ENCODE results near the gene CCDC61. TPM values are rescaled to one million over a fixed set of nuclear protein-coding genes. Genes with fewer than 3 reads are reported as not detected.
A peak's percentile ranks its signal among the peaks of the same experiment; 100 is the strongest.

CCDC61 gene
- total and polyA plus RNA-seq, 4 experiments from 2014 or later: 6.4 to 39.6 (median 23.3) TPM

DNA sequence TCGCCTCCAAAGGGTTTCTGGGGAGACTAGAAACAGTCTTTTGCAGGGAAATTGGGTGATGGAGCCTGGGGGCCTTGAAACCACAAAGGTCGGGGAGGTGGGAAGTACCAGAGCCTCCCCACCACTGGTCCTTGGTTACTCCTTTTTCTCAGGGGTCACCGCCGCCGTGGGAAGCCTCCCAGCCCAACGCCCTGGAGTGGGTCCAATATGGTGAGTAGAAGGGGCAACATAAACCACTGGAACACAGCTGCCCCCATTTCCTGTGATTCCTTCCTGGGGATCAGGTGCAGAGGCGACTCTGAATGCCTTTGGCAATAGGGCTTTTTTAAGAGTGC, 21.8 kb downstream of the CCDC61 start:
- intact Hi-C loops (cut with micrococcal nuclease): loop anchor here (2.0 to 5.0 kb wide), 3 partner anchors 115 to 245 kb away; partner anchors contain the start of genes MYPOP and SYMPK
- H3K9me3 ChIP-seq (ENCODE audit: control insufficient read depth in 1 of 2, low read length in 2 of 2): no peaks in the 10 kb centered on the region
- H3K9me3 Mint-ChIP-seq: no peaks in the 10 kb centered on the region
- no peak for DNase-seq
- peak overlapping the region in 3 of 7 donors; percentile 59 to 68 (median 60) for H3K27ac Mint-ChIP-seq
- peaks cover 12 to 21% (median 16%) of the 10 kb centered on the region in 4 donors for H3K4me1 Mint-ChIP-seq
- no peaks in the 10 kb centered on the region for H3K27me3 ChIP-seq (ENCODE audit: insufficient read depth, low read length)
- no peak overlapping the region for H3K4me3 ChIP-seq (ENCODE audit: low read length in 2 of 2)
- ChIA-PET CTCF (ENCODE audit: partially characterized antibody) (interaction anchor here (1.3 to 2.0 kb wide), 5 partner anchors 10 to 154 kb away, joined by 4 to 18 read pairs (median 9); partner anchors contain the start of genes CCDC61 and SYMPK), POLR2A (ENCODE audit: partially characterized antibody) (interaction anchor here (0.8 to 1.9 kb wide), 3 partner anchors 18 to 114 kb away, joined by 3 to 10 read pairs (median 4); partner anchors contain the start of gene CCDC61)
- H3K4me1 ChIP-seq (ENCODE audit: insufficient read depth, low read length): peaks cover 14% of the 10 kb centered on the region
- H3K27ac ChIP-seq (ENCODE audit: low read depth, low read length): no peak overlapping the region
- H3K4me3 Mint-ChIP-seq: peak overlapping the region in 7 of 8 donors; percentile 51 to 89 (median 62)
- peaks cover 0 to 2% of the 10 kb centered on the region in 2 donors for H3K36me3 Mint-ChIP-seq
- H3K27me3 Mint-ChIP-seq: peaks cover 0 to 5% of the 10 kb centered on the region in 2 donors
- no peaks in the 10 kb centered on the region for H3K36me3 ChIP-seq (ENCODE audit: insufficient read depth, low read length)

- intact Hi-C loops (cut with micrococcal nuclease): loop anchor here (2.0 to 5.0 kb wide), 3 partner anchors 116 to 246 kb away; partner anchors contain the start of genes MYPOP and SYMPK
- H3K4me3 ChIP-seq (ENCODE audit: low read length in 2 of 2): no peak overlapping the region
- ChIA-PET POLR2A (ENCODE audit: partially characterized antibody) (interaction anchor here (1.9 kb wide), 1 partner anchor 23 kb away, joined by 10 read pairs; the partner anchor contains the start of gene CCDC61), CTCF (ENCODE audit: partially characterized antibody) (interaction anchor here (1.3 to 2.0 kb wide), 6 partner anchors 9 to 155 kb away, joined by 4 to 18 read pairs (median 10); partner anchors contain the start of genes CCDC61 and SYMPK)
- Mint-ChIP-seq H3K36me3 (peaks cover 0 to 2% of the 10 kb centered on the region in 2 donors), H3K4me3 (no peak overlapping the region), H3K4me1 (peaks cover 12 to 22% (median 16%) of the 10 kb centered on the region in 4 donors), H3K27ac (no peak overlapping the region), H3K27me3 (peaks cover 0 to 5% of the 10 kb centered on the region in 2 donors), H3K9me3 (no peaks in the 10 kb centered on the region)
- no peaks in the 10 kb centered on the region for H3K27me3 ChIP-seq (ENCODE audit: insufficient read depth, low read length)
- H3K9me3 ChIP-seq (ENCODE audit: control insufficient read depth in 1 of 2, low read length in 2 of 2): no peaks in the 10 kb centered on the region
- no peak for DNase-seq
- no peak overlapping the region for H3K27ac ChIP-seq (ENCODE audit: low read depth, low read length)
- H3K4me1 ChIP-seq (ENCODE audit: insufficient read depth, low read length): peaks cover 14% of the 10 kb centered on the region
- H3K36me3 ChIP-seq (ENCODE audit: insufficient read depth, low read length): no peaks in the 10 kb centered on the region
Measured at GRCh38 chr19:46017874-46018675, 22.8 kb downstream of the CCDC61 start.

DNA sequence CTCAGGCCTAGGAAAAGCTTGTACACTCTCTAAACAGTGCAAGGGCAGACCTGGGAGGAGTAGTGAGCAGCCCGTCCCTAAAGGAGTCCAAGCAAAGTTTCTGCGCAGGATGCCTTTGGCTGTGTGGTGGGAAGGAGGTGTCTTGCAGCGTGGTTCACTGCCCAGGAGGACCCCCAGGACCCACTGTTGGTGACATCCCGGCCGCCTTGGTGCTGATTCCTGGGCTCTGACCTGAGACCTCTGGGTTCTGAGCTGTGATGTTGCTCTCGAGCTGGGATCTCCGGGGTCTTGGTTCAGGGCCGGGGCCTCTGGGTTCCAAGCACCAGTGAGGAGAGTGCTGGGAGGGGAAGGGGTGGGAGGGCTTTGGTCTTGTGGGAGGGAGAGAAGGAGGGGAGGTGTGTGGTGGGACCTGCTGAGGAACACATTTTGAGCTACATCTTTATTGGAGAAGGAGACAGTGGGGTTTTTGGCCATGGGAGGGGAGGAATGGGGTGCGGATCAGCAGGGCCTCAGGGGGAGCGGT, 23.5 kb downstream of the CCDC61 start:
- peaks cover 12 to 26% (median 16%) of the 10 kb centered on the region in 4 donors for H3K4me1 Mint-ChIP-seq
- intact Hi-C loops (cut with micrococcal nuclease): loop anchor here (5.0 kb wide), 2 partner anchors 116 to 246 kb away; partner anchors contain the start of gene MYPOP
- Histone ChIP-seq H3K27me3 (ENCODE audit: insufficient read depth, low read length) (no peaks in the 10 kb centered on the region), H3K4me3 (ENCODE audit: low read length in 2 of 2) (no peak overlapping the region), H3K27ac (ENCODE audit: low read depth, low read length) (no peak overlapping the region), H3K9me3 (ENCODE audit: control insufficient read depth in 1 of 2, low read length in 2 of 2) (no peaks in the 10 kb centered on the region), H3K36me3 (ENCODE audit: insufficient read depth, low read length) (no peaks in the 10 kb centered on the region), H3K4me1 (ENCODE audit: insufficient read depth, low read length) (peaks cover 14% of the 10 kb centered on the region)
- H3K9me3 Mint-ChIP-seq: no peaks in the 10 kb centered on the region
- H3K36me3 Mint-ChIP-seq: peaks cover 0 to 2% of the 10 kb centered on the region in 2 donors
- no peak for DNase-seq
- H3K27ac Mint-ChIP-seq: no peak overlapping the region
- no peak overlapping the region for H3K4me3 Mint-ChIP-seq
- CTCF ChIA-PET (ENCODE audit: partially characterized antibody): interaction anchor here (1.5 to 1.7 kb wide), 2 partner anchors 10 to 23 kb away, joined by 4 to 10 read pairs; partner anchors contain the start of gene CCDC61
- POLR2A ChIA-PET (ENCODE audit: partially characterized antibody): no interaction called here
- peaks cover 1 to 10% of the 10 kb centered on the region in 2 donors for H3K27me3 Mint-ChIP-seq

DNA sequence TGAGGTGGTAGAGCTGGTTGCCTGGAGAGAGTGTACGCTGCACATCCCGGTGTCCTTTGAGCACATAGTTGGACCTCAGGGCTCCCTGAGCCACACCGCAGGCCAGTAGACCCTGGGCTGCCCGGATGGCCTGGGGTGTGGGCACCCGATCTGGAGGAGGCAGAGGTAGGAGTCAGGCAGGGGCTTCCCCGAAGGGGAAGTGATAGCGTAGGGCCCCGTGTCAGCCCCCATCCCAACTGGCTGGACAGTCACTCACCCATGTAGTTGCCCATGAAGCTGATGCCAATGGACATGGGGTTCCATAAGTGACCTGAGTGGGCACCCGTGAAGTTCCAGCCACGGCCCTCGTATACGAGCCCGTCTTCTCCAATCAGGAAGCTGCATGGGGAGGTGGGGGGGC, 24.0 kb downstream of the CCDC61 start:
- H3K4me3 ChIP-seq (ENCODE audit: low read length in 2 of 2): no peak overlapping the region
- peaks cover 12 to 25% (median 16%) of the 10 kb centered on the region in 4 donors for H3K4me1 Mint-ChIP-seq
- no peaks in the 10 kb centered on the region for H3K36me3 ChIP-seq (ENCODE audit: insufficient read depth, low read length)
- ChIA-PET CTCF (ENCODE audit: partially characterized antibody) (interaction anchor here (1.3 to 1.7 kb wide), 3 partner anchors 9 to 24 kb away, joined by 3 to 10 read pairs (median 4); partner anchors contain the start of gene CCDC61), POLR2A (ENCODE audit: partially characterized antibody) (no interaction called here)
- H3K27me3 ChIP-seq (ENCODE audit: insufficient read depth, low read length): peaks cover 3% of the 10 kb centered on the region
- H3K27ac ChIP-seq (ENCODE audit: low read depth, low read length): no peak overlapping the region
- H3K36me3 Mint-ChIP-seq: peaks cover 0 to 2% of the 10 kb centered on the region in 2 donors
- no peak overlapping the region for H3K27ac Mint-ChIP-seq
- no peak for DNase-seq
- H3K27me3 Mint-ChIP-seq: peaks cover 5 to 14% of the 10 kb centered on the region in 2 donors
- no peaks in the 10 kb centered on the region for H3K9me3 ChIP-seq (ENCODE audit: control insufficient read depth in 1 of 2, low read length in 2 of 2)
- H3K4me1 ChIP-seq (ENCODE audit: insufficient read depth, low read length): peaks cover 14% of the 10 kb centered on the region
- H3K9me3 Mint-ChIP-seq: no peaks in the 10 kb centered on the region
- intact Hi-C loops (cut with micrococcal nuclease): loop anchor here (5.0 kb wide), 2 partner anchors 117 to 247 kb away; partner anchors contain the start of gene MYPOP
- no peak overlapping the region for H3K4me3 Mint-ChIP-seq

DNA sequence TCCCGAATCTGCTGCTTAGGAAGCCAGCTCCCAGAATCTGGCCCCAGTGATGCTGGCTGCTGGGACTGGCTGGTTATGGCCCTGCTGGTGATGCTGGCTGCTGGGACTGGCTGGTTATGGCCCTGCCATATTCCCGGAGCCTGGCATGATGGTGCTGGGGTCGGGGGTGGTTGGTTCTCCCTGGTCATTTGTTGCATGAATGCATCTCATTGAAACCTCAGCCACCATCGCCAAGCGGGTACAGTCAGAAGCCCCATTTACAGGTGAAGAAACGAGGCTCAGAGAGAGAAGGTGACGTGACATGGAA, 25.5 kb downstream of the CCDC61 start:
- Mint-ChIP-seq H3K27me3 (peaks cover 5 to 10% of the 10 kb centered on the region in 2 donors), H3K4me3 (no peak overlapping the region), H3K27ac (no peak overlapping the region), H3K9me3 (no peaks in the 10 kb centered on the region), H3K36me3 (no peaks in the 10 kb centered on the region), H3K4me1 (peaks cover 7 to 19% (median 12%) of the 10 kb centered on the region in 4 donors)
- Histone ChIP-seq H3K27ac (ENCODE audit: low read depth, low read length) (no peak overlapping the region), H3K4me3 (ENCODE audit: low read length in 2 of 2) (no peak overlapping the region), H3K4me1 (ENCODE audit: insufficient read depth, low read length) (peaks cover 10% of the 10 kb centered on the region), H3K9me3 (ENCODE audit: control insufficient read depth in 1 of 2, low read length in 2 of 2) (no peaks in the 10 kb centered on the region), H3K27me3 (ENCODE audit: insufficient read depth, low read length) (peaks cover 4% of the 10 kb centered on the region), H3K36me3 (ENCODE audit: insufficient read depth, low read length) (no peaks in the 10 kb centered on the region)
- CTCF ChIA-PET (ENCODE audit: partially characterized antibody): interaction anchor here (0.9 kb wide), 1 partner anchor 8 kb away, joined by 3 read pairs; no protein-coding TSS in a partner anchor
- intact Hi-C loops (cut with micrococcal nuclease): no loop called here
- POLR2A ChIA-PET (ENCODE audit: partially characterized antibody): no interaction called here
- DNase-seq: no peak

DNA sequence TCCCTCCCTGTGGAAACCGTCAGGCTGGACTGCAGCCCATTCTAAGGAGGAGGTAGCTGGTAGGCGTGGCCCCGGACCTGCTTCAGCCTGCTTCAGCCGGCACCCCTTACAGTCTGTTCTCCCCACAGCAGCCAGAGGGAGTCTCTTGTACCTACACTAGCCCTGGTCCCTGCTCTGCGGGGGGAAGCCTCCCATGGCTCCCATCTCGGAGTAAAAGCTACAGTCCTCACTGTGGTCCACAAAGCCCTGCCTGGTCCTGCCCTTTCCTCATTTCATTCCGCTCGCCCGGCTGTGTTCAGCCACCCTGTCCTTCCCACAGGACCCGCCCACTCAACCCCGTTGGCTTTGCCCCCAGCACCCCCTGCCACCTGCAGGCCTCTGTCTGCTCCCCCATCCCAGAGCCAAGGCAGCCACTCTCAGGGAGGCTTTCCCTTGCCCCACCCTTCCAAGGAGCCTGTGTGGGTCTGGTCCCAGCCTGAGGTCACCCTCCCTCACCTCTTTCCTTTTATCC, 26.3 kb downstream of the CCDC61 start:
- H3K4me3 ChIP-seq (ENCODE audit: low read length in 2 of 2): no peak overlapping the region
- no peak overlapping the region for H3K4me3 Mint-ChIP-seq
- H3K27me3 ChIP-seq (ENCODE audit: insufficient read depth, low read length): peaks cover 4% of the 10 kb centered on the region
- ChIA-PET CTCF (ENCODE audit: partially characterized antibody) (no interaction called here), POLR2A (ENCODE audit: partially characterized antibody) (no interaction called here)
- no peak overlapping the region for H3K27ac ChIP-seq (ENCODE audit: low read depth, low read length)
- H3K36me3 Mint-ChIP-seq: no peaks in the 10 kb centered on the region
- intact Hi-C loops (cut with micrococcal nuclease): no loop called here
- H3K4me1 ChIP-seq (ENCODE audit: insufficient read depth, low read length): peaks cover 16% of the 10 kb centered on the region
- H3K36me3 ChIP-seq (ENCODE audit: insufficient read depth, low read length): no peaks in the 10 kb centered on the region
- no peaks in the 10 kb centered on the region for H3K9me3 ChIP-seq (ENCODE audit: control insufficient read depth in 1 of 2, low read length in 2 of 2)
- peaks cover 0 to 7% (median under 1%) of the 10 kb centered on the region in 8 donors for H3K9me3 Mint-ChIP-seq
- peak overlapping the region in 1 of 7 donors; percentile 4 for H3K27ac Mint-ChIP-seq
- H3K27me3 Mint-ChIP-seq: peaks cover 5 to 13% of the 10 kb centered on the region in 2 donors
- no peak for DNase-seq
- H3K4me1 Mint-ChIP-seq: peaks cover 11 to 22% (median 14%) of the 10 kb centered on the region in 4 donors

DNA sequence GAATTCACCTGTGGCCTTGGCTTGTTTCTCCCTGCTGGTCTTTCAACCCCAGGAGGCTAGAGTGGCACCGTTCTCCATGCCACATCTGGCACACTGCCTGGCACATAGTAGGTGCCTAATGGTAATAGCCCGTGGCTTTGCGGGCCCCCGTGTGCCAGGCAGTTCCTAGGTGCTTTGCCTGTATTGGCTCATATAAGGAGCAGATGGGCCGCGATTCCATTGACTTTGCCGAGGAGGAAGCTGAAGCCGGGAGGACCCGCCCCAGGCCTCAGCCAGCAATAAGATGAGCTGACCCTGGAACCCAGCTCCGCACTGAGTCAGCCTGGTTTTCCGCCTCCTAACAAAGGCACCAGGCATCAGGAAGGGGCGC, 26.8 kb downstream of the CCDC61 start:
- intact Hi-C loops (cut with micrococcal nuclease): no loop called here
- no peaks in the 10 kb centered on the region for H3K9me3 ChIP-seq (ENCODE audit: control insufficient read depth in 1 of 2, low read length in 2 of 2)
- no peak overlapping the region for H3K4me3 Mint-ChIP-seq
- H3K4me3 ChIP-seq (ENCODE audit: low read length in 2 of 2): no peak overlapping the region
- H3K36me3 ChIP-seq (ENCODE audit: insufficient read depth, low read length): no peaks in the 10 kb centered on the region
- H3K27me3 ChIP-seq (ENCODE audit: insufficient read depth, low read length): peaks cover 4% of the 10 kb centered on the region
- ChIA-PET POLR2A (ENCODE audit: partially characterized antibody) (no interaction called here), CTCF (ENCODE audit: partially characterized antibody) (no interaction called here)
- H3K27ac Mint-ChIP-seq: no peak overlapping the region
- no peak for DNase-seq
- H3K4me1 ChIP-seq (ENCODE audit: insufficient read depth, low read length): peaks cover 14% of the 10 kb centered on the region
- peaks cover 5 to 13% of the 10 kb centered on the region in 2 donors for H3K27me3 Mint-ChIP-seq
- no peak overlapping the region for H3K27ac ChIP-seq (ENCODE audit: low read depth, low read length)
- peaks cover 0 to 7% (median under 1%) of the 10 kb centered on the region in 8 donors for H3K9me3 Mint-ChIP-seq
- no peaks in the 10 kb centered on the region for H3K36me3 Mint-ChIP-seq
- peaks cover 10 to 21% (median 14%) of the 10 kb centered on the region in 4 donors for H3K4me1 Mint-ChIP-seq

All from CD4-positive, alpha-beta memory T cell (primary cell).